ENCODE data around the gene EIF4H. TPM values are rescaled to one million over a fixed set of nuclear protein-coding genes. Genes with fewer than 3 reads are reported as not detected.

EIF4H gene
- total RNA-seq, 1 donor from 2014 or later, result 209 TPM

DNA sequence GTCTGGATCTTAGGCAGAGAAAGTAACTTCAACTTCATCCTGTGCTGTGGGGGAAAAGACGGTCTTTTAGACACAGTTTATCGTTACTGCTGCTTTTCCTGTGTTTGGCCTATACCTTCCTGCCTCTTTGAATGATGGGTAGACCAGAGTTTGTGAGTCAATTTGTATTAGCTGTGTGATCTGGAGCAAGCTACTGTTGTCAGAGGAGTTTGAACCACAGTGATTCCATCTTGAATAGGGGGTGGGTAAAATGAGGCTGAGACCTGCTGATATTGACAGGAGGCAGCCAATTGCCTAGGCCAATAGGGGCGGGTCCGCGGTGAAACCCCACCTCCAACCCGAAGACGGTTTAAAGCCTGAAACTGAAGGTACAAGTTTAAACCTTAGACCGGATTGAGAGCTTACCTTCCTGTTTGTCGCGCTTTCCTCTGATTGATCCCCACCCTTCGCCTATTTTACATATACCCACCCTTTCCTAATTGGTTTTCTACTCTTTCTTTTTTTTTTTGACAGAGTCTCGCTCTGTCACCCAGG, 35.8 kb upstream of the EIF4H start:
- Mint-ChIP-seq H3K4me3 (ENCODE audit: unreplicated experiment) (no peak overlapping the region), H3K36me3 (ENCODE audit: low read depth) (no peaks in the 10 kb centered on the region), H3K9me3 (ENCODE audit: low read depth) (no peaks in the 10 kb centered on the region), H3K4me1 (ENCODE audit: low read depth) (peaks cover 6% of the 10 kb centered on the region), H3K27ac (ENCODE audit: unreplicated experiment) (no peak overlapping the region), H3K27me3 (ENCODE audit: low read depth) (no peaks in the 10 kb centered on the region)
- no peak for DNase-seq (ENCODE audit: low spot score)
- TF ChIP-seq, protein P1, sequence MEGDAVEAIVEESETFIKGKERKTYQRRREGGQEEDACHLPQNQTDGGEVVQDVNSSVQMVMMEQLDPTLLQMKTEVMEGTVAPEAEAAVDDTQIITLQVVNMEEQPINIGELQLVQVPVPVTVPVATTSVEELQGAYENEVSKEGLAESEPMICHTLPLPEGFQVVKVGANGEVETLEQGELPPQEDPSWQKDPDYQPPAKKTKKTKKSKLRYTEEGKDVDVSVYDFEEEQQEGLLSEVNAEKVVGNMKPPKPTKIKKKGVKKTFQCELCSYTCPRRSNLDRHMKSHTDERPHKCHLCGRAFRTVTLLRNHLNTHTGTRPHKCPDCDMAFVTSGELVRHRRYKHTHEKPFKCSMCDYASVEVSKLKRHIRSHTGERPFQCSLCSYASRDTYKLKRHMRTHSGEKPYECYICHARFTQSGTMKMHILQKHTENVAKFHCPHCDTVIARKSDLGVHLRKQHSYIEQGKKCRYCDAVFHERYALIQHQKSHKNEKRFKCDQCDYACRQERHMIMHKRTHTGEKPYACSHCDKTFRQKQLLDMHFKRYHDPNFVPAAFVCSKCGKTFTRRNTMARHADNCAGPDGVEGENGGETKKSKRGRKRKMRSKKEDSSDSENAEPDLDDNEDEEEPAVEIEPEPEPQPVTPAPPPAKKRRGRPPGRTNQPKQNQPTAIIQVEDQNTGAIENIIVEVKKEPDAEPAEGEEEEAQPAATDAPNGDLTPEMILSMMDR (IDR thresholded peaks at IDR 0.05), result no peak

DNA sequence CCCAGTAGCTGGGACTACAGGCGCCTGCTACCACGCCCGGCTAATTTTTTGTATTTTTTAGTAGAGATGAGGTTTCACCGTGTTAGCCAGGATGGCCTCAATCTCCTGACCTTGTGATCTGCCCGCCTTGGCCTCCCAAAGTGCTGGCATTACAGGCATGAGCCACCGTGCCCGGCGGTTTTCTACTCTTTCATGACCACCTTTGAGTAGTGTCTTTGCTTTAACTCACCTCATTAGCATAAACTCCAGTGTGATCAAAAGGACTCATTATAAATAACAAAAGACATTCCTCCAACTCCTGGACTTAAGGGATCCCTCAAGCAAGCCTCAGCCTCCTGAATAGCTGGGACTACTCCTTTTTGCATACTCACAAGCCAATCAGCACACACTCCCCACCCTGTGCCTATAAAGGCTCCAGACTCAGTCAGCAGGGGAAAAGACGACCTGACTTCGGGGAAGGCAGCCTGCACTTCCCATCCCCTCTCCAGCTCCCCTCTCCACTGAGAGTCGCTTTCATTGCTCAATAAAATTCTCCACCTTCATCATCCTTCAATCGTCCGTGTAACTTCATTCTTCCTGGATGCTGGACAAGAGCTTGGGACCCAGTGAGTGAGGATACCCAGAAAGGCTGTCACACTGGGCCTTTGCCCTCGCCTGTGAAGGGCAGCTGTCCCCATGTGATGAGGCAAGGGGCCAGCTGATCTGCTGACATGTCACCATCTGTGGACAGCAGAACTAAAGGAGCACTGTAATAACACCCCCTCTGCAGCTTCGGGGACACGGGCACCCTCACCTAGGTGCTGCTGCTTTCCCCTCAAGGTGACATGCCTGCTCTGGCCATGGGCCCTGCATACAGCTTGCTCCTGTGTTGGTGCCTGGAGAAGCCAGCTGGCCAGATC, 35.0 kb upstream of the EIF4H start:
- TF ChIP-seq, protein P1 (IDR thresholded peaks at IDR 0.05), result no peak
- H3K27me3 Mint-ChIP-seq (ENCODE audit: low read depth), result no peaks in the 10 kb centered on the region
- H3K4me1 Mint-ChIP-seq (ENCODE audit: low read depth), result peaks cover 6% of the 10 kb centered on the region
- no peak for DNase-seq (ENCODE audit: low spot score)
- H3K27ac Mint-ChIP-seq (ENCODE audit: unreplicated experiment), result no peak overlapping the region
- H3K36me3 Mint-ChIP-seq (ENCODE audit: low read depth), result no peaks in the 10 kb centered on the region
- H3K9me3 Mint-ChIP-seq (ENCODE audit: low read depth), result no peaks in the 10 kb centered on the region
- H3K4me3 Mint-ChIP-seq (ENCODE audit: unreplicated experiment), result no peak overlapping the region

DNA sequence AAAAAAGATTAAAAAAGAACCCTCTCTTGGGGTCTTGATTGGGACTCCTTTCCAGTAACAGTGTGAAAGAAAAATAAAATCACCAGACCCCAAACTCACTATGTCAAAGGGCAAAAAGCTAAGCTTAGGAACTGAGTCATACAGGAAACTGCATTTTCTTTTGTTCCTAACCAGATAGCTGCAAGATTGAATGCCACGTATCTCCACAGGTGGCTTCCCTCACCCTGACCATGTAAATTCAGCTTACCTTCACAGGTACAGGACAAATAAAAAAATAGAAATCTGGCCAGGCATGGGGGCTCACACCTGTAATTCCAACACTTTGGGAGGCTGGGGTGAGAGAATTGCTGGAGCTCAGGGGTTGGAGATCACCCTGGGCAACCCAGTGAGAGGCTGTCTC, 32.5 kb upstream of the EIF4H start:
- Mint-ChIP-seq H3K36me3 (ENCODE audit: low read depth) (no peaks in the 10 kb centered on the region), H3K4me3 (ENCODE audit: unreplicated experiment) (no peak overlapping the region), H3K9me3 (ENCODE audit: low read depth) (no peaks in the 10 kb centered on the region), H3K4me1 (ENCODE audit: low read depth) (peaks cover 6% of the 10 kb centered on the region), H3K27ac (ENCODE audit: unreplicated experiment) (no peak overlapping the region), H3K27me3 (ENCODE audit: low read depth) (no peaks in the 10 kb centered on the region)
- no peak for DNase-seq (ENCODE audit: low spot score)
- TF ChIP-seq, protein P1 (IDR thresholded peaks at IDR 0.05), result no peak

DNA sequence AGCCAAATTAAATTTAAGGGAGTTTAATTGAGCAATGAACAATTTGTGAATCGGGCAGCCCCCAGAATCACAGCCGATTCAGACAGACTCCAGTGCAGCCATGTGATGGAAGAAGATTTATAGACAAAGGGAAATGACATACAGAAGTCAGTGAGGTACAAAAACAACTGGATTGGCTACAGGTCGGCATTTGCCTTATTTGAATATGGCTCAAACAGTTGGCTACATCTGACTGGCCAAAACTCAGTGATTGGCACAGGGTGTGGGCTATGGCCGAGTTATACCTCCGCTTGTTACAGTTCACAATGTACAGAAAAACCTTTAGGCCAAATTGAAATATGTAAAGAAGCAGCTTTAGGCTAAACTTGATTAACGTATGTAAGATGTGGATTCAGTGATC, 30.8 kb upstream of the EIF4H start:
- H3K4me3 Mint-ChIP-seq (ENCODE audit: unreplicated experiment), result no peak overlapping the region
- no peak overlapping the region for H3K27ac Mint-ChIP-seq (ENCODE audit: unreplicated experiment)
- no peak for DNase-seq (ENCODE audit: low spot score)
- TF ChIP-seq, protein P1 (IDR thresholded peaks at IDR 0.05), result no peak
- H3K27me3 Mint-ChIP-seq (ENCODE audit: low read depth), result no peaks in the 10 kb centered on the region
- no peaks in the 10 kb centered on the region for H3K9me3 Mint-ChIP-seq (ENCODE audit: low read depth)
- H3K4me1 Mint-ChIP-seq (ENCODE audit: low read depth), result peaks cover 6% of the 10 kb centered on the region
- no peaks in the 10 kb centered on the region for H3K36me3 Mint-ChIP-seq (ENCODE audit: low read depth)

DNA sequence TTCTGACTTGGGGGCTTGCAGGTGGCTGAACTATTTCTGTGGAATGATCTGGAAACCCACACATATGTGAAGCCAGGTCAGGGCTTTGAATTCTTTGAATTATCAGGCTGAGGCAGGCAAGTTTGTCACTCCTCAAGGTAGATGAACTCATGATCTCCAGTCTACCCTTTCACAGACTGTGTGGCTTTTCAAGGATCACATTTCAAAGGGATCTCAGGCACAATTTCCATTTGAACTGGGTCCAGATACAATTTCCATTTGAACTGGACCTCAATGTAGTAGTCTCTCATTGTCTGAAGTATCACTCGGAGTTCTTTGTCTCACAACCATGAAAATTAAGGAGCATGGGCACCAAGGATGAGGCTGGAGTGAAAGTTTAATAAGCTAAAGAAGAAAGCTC, 25.7 kb upstream of the EIF4H start:
- TF ChIP-seq, protein P1 (IDR thresholded peaks at IDR 0.05), result no peak
- H3K4me3 Mint-ChIP-seq (ENCODE audit: unreplicated experiment), result no peak overlapping the region
- H3K27me3 Mint-ChIP-seq (ENCODE audit: low read depth), result no peaks in the 10 kb centered on the region
- H3K36me3 Mint-ChIP-seq (ENCODE audit: low read depth), result no peaks in the 10 kb centered on the region
- no peak for DNase-seq (ENCODE audit: low spot score)
- H3K9me3 Mint-ChIP-seq (ENCODE audit: low read depth), result no peaks in the 10 kb centered on the region
- H3K27ac Mint-ChIP-seq (ENCODE audit: unreplicated experiment), result no peak overlapping the region
- no peaks in the 10 kb centered on the region for H3K4me1 Mint-ChIP-seq (ENCODE audit: low read depth)
